GM18511 (cell line): ENCODE measurements around the gene APBB1IP.
"Not testable (repeated sequence)": the region's sequence is repeated elsewhere in the genome, so short reads cannot be mapped to it uniquely, and the experiment has no call there.

Source experiments
- ATAC-seq: cut with Tn5 transposase; IDR thresholded peaks from one replicate; pipeline ENCODE4 v1.9.1; 2021; ENCODE audit warnings: mild to moderate bottlenecking, moderate library complexity; ENCODE audit not compliant: unreplicated experiment

Gene APBB1IP

GRCh38 chr10:26441491-26442214 lies 3.5 kb downstream of the APBB1IP start:
- ATAC-seq = no peak

- ATAC-seq = no peak
Observed at GRCh38 chr10:26445411-26446031, 7.4 kb downstream of the APBB1IP start.

- no peak for ATAC-seq
Observed at GRCh38 chr10:26446258-26446657, 8.1 kb downstream of the APBB1IP start.

- ATAC-seq = peak; percentile 54
Observed at GRCh38 chr10:26448292-26448691, 10.2 kb downstream of the APBB1IP start.

GRCh38 chr10:26448706-26449435 lies 10.7 kb downstream of the APBB1IP start:
- ATAC-seq = peak; percentile 90

GRCh38 chr10:26449726-26450125 lies 11.6 kb downstream of the APBB1IP start:
- no peak for ATAC-seq

- ATAC-seq = no peak
Observed at GRCh38 chr10:26451903-26452302, 13.8 kb downstream of the APBB1IP start.

- ATAC-seq = no peak
Observed at GRCh38 chr10:26453850-26454249, 15.7 kb downstream of the APBB1IP start.

- no peak for ATAC-seq
Observed at GRCh38 chr10:26454891-26455290, 16.8 kb downstream of the APBB1IP start.

GRCh38 chr10:26455567-26456315 lies 17.6 kb downstream of the APBB1IP start:
- ATAC-seq = no peak

GRCh38 chr10:26457088-26457487 lies 18.9 kb downstream of the APBB1IP start:
- peak; percentile 93 for ATAC-seq

- no peak for ATAC-seq
Observed at GRCh38 chr10:26460736-26461135, 22.6 kb downstream of the APBB1IP start.

- no peak for ATAC-seq
Observed at GRCh38 chr10:26463986-26464385, 25.8 kb downstream of the APBB1IP start.

- ATAC-seq = peak; percentile 51
Observed at GRCh38 chr10:26464632-26465280, 26.6 kb downstream of the APBB1IP start.

- not testable (repeated sequence) for ATAC-seq
Observed at GRCh38 chr10:26466531-26466930, 28.4 kb downstream of the APBB1IP start.

- no peak for ATAC-seq
Observed at GRCh38 chr10:26467639-26468038, 29.5 kb downstream of the APBB1IP start.

GRCh38 chr10:26468291-26468690 lies 30.1 kb downstream of the APBB1IP start:
- no peak for ATAC-seq

- ATAC-seq = peak; percentile 70
Observed at GRCh38 chr10:26468700-26469099, 30.6 kb downstream of the APBB1IP start.

- no peak for ATAC-seq
Observed at GRCh38 chr10:26472492-26472778, 34.3 kb downstream of the APBB1IP start.

- ATAC-seq = no peak
Observed at GRCh38 chr10:26474026-26474425, 35.9 kb downstream of the APBB1IP start.

- ATAC-seq = not testable (repeated sequence)
Observed at GRCh38 chr10:26474845-26475244, 36.7 kb downstream of the APBB1IP start.
